Lower leg skin (tissue), 4 donors: ENCODE results near the gene SMIM20. TPM values are rescaled to one million over a fixed set of nuclear protein-coding genes. Genes with fewer than 3 reads are reported as not detected.

Source experiments
- DNase-seq, 2 donors: peaks; one replicate each; pipeline ENCODE4 v3.0.0-alpha.2; 2019; ENCODE audit warnings: low spot score in 2 of 2
- H3K4me3 ChIP-seq: fragments of 200-600 bp; sonication (generic); 2 replicates; pipeline ENCODE4 v1.5.1; 2017; ENCODE audit warnings: mild to moderate bottlenecking, low read depth; ENCODE audit not compliant: poor library complexity, severe bottlenecking
- CTCF ChIP-seq, 3 donors: fragments of 450-650 bp; IDR thresholded peaks; one replicate each; pipeline ENCODE4 v1.5.1; 2016; ENCODE audit warnings: antibody characterized with exemption in 3 of 3, mild to moderate bottlenecking in 3 of 3, moderate library complexity in 2 of 3
- POLR2A ChIP-seq, 2 donors: fragments of 450-650 bp; IDR thresholded peaks; one replicate each; pipeline ENCODE4 v1.6.1; 2016 to 2017; ENCODE audit warnings: antibody characterized with exemption in 2 of 2, mild to moderate bottlenecking in 1 of 2, moderate library complexity in 1 of 2
- WGBS, 2 donors: methylation state at CpG; one replicate each; pipeline ENCODE4 v1.1.5; 2018; 5-methylcytosine and 5-hydroxymethylcytosine counted together
- intact Hi-C: fragments of 100-400 bp; cut with DNase I; formaldehyde crosslinking; loops from one replicate; pipeline ENCODE4 v1.15.0; 2023; ENCODE audit warnings: low total_unique reads
- total RNA-seq, 4 donors: library from RNA; depleted of rRNA; stranded (reverse); fragments of >200 nt; gene quantifications; one replicate each; pipeline ENCODE4 v1.1.0, GENCODE V29; 2016

SMIM20 gene
- total RNA-seq, 4 donors from 2014 or later = 16.1 to 18.7 (median 17.4) TPM

- intact Hi-C loops = no loop called here
- WGBS, 2 donors = 72 to 78% methylated on average over 8 of the region's 8 CpGs
Measured at GRCh38 chr4:25978327-25978726, 64.3 kb downstream of the SMIM20 start.

More at GRCh38 chr4:25978327-25978726, 64.3 kb downstream of the SMIM20 start:
- no peak overlapping the region for H3K4me3 ChIP-seq
- no peak for DNase-seq
- no peak for TF ChIP-seq POLR2A (IDR thresholded peaks at IDR 0.05)
- TF ChIP-seq CTCF (IDR thresholded peaks at IDR 0.05) = no peak

Other genes with a start within 250 kb of the SMIM20 start
- gene SEL1L3, start 51.2 kb upstream of the SMIM20 start, total RNA-seq = 10 to 100 TPM in 1 of 4 donors, 1 to 10 TPM in 3; 5.2 to 20.1 (median 5.9) TPM